Osteoblast (primary cell): ENCODE results near the gene DNAH10. TPM values are rescaled to one million over a fixed set of nuclear protein-coding genes. Genes with fewer than 3 reads are reported as not detected.

Experiments
- DNase-seq: peaks from one replicate; pipeline ENCODE4 v3.0.0; 2011; ENCODE audit warnings: low spot score, mixed read lengths; ENCODE audit not compliant: insufficient read length; ENCODE audit errors: missing footprints
- H2AFZ ChIP-seq: 2 replicates; pipeline ENCODE4 v1.6.0; 2011; ENCODE audit warnings: mild to moderate bottlenecking, low read length
- H3K27ac ChIP-seq: 2 replicates; pipeline ENCODE4 v1.5.1; 2011; ENCODE audit warnings: mild to moderate bottlenecking, low read depth, low read length, moderate library complexity
- H3K27me3 ChIP-seq: 2 replicates; pipeline ENCODE4 v1.6.0; 2012; ENCODE audit warnings: mild to moderate bottlenecking, control low read depth, inconsistent platforms, low read length, moderate library complexity; ENCODE audit not compliant: insufficient read depth
- H3K36me3 ChIP-seq: 2 replicates; pipeline ENCODE4 v1.5.1; 2011; ENCODE audit warnings: mild to moderate bottlenecking, low read length, control low read depth, moderate library complexity; ENCODE audit not compliant: insufficient read depth
- H3K4me1 ChIP-seq: 2 replicates; pipeline ENCODE4 v1.5.1; 2011; ENCODE audit warnings: mild to moderate bottlenecking, low read length, control low read depth, moderate library complexity; ENCODE audit not compliant: insufficient read depth
- H3K4me2 ChIP-seq: 2 replicates; pipeline ENCODE4 v1.6.0; 2011; ENCODE audit warnings: mild to moderate bottlenecking, low read length; ENCODE audit not compliant: insufficient read depth
- H3K4me3 ChIP-seq: fragments of 200-600 bp; sonication (generic); 3 replicates; pipeline ENCODE4 v1.5.1; 2012; ENCODE audit warnings: mild to moderate bottlenecking, low read length, inconsistent platforms; ENCODE audit not compliant: insufficient read depth
- H3K79me2 ChIP-seq: 2 replicates; pipeline ENCODE4 v1.6.0; 2012; ENCODE audit warnings: mild to moderate bottlenecking, low read length, control low read depth, inconsistent platforms; ENCODE audit not compliant: insufficient read depth
- H3K9me3 ChIP-seq: 2 replicates; pipeline ENCODE4 v1.5.1; 2011; ENCODE audit warnings: low read depth, low read length, control low read depth
- H4K20me1 ChIP-seq: 2 replicates; pipeline ENCODE4 v1.6.0; 2012; ENCODE audit warnings: mild to moderate bottlenecking, low read length, control low read depth; ENCODE audit not compliant: insufficient read depth
- total RNA-seq: library from RNA; depleted of rRNA; stranded (reverse); fragments of >200 nt; gene quantifications from 2 replicates; pipeline ENCODE4 v1.2.3, GENCODE V29; 2012
- TF ChIP-seq, protein P1 (sequence below): IDR thresholded peaks from 2 replicates; pipeline ENCODE4 v1.5.1; 2011; ENCODE audit warnings: mild to moderate bottlenecking, low read depth, low read length, moderate library complexity; ENCODE audit errors: extremely low read depth

The DNAH10 gene
- total RNA-seq, 1 donor: 0.72 TPM

DNA sequence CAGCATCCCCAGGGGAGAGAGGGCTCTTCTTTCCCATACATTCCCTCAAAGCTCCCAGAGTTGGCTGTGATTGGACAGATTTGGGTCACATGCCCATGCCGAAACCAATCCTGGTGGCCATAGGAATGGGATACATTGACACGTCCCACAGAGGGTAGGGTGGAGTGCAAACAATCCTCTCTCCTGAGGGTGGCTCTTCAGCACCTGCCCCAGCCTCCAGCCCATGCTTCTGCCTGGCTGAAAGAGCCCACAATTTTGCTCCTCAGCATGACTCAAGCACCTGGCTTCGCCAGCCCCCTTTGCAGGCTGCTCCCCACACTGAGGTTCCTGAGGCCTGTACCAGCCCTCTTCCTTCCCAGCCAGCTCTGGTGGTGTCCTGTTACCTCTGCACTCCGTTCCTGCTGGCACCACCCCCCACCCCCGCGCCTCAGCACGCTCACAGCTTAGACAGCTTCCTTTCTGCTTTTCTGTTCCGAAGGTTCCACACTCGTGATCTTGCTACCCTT lies 138.8 kb downstream of the DNAH10 start:
- Histone ChIP-seq H3K36me3 (no peaks in the 10 kb centered on the region), H3K4me1 (peaks cover 11% of the 10 kb centered on the region), H2AFZ (no peak overlapping the region), H3K9me3 (no peaks in the 10 kb centered on the region), H4K20me1 (no peaks in the 10 kb centered on the region), H3K27ac (no peak overlapping the region), H3K79me2 (no peaks in the 10 kb centered on the region), H3K4me2 (no peak overlapping the region), H3K27me3 (no peaks in the 10 kb centered on the region), H3K4me3 (no peak overlapping the region)
- DNase-seq: no peak
- TF ChIP-seq, protein P1, sequence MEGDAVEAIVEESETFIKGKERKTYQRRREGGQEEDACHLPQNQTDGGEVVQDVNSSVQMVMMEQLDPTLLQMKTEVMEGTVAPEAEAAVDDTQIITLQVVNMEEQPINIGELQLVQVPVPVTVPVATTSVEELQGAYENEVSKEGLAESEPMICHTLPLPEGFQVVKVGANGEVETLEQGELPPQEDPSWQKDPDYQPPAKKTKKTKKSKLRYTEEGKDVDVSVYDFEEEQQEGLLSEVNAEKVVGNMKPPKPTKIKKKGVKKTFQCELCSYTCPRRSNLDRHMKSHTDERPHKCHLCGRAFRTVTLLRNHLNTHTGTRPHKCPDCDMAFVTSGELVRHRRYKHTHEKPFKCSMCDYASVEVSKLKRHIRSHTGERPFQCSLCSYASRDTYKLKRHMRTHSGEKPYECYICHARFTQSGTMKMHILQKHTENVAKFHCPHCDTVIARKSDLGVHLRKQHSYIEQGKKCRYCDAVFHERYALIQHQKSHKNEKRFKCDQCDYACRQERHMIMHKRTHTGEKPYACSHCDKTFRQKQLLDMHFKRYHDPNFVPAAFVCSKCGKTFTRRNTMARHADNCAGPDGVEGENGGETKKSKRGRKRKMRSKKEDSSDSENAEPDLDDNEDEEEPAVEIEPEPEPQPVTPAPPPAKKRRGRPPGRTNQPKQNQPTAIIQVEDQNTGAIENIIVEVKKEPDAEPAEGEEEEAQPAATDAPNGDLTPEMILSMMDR: no peak

DNA sequence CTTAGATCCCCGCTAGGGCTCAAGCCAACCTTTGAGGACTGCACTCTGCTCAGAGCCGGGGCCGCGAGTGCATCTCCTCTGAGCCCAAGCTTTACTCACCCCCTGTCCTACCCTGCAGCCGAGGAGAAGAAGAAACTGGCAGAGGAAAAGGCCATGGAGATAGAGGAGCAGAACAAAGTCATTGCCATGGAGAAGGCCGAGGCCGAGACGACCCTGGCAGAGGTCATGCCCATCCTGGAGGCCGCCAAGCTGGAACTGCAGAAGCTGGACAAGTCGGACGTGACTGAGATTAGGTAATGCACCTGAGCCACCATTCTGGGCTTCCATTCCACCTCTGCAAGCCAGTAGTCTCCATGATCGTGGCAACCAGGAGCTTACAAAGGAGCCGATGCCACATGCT lies 140.7 kb downstream of the DNAH10 start:
- Histone ChIP-seq H3K4me2 (no peak overlapping the region), H2AFZ (no peak overlapping the region), H3K27ac (no peak overlapping the region), H3K4me1 (peaks cover 3% of the 10 kb centered on the region), H4K20me1 (no peaks in the 10 kb centered on the region), H3K27me3 (no peaks in the 10 kb centered on the region), H3K36me3 (no peaks in the 10 kb centered on the region), H3K79me2 (no peaks in the 10 kb centered on the region), H3K9me3 (no peaks in the 10 kb centered on the region), H3K4me3 (no peak overlapping the region)
- TF ChIP-seq, protein P1: no peak
- no peak for DNase-seq

DNA sequence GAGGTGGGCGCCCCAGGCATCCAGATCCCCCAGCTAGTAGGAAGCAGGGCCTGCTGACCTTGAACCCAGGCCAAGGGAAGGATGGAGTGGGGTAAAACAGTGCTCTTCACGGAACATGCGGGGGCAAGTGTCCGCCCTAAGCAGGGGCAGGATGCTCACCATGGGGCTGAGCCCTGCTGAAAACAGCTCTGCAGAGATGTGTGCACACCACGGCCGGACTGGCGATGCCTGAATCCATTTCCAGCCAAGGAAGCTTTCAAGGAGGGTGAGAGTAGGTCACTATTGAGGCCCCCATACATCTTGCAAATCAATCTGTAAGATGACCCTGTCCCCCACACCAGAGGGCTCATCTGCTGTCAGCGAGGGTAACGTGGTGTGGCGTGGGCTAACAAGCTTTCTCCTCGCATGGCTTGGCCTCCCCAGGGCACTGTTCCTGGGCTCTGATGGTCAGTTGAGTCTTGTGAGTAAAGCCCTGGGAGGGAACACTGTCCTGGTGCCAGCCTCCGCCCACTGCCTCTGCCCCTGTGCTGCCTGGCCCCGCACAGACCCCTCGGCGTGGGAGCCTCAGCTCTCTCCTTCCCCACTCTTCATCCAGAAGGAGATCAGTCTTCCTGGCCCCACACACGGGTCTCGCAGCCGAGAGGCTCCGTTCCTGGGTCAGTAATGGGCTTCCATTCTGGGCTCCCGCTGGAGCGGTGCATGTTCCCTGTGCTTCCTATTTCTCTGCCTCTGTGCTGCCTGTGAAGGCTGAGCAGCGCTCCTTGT lies 141.4 kb downstream of the DNAH10 start:
- Histone ChIP-seq H3K79me2 (no peaks in the 10 kb centered on the region), H3K36me3 (no peaks in the 10 kb centered on the region), H3K27ac (no peak overlapping the region), H2AFZ (no peak overlapping the region), H3K4me3 (no peak overlapping the region), H3K4me1 (peaks cover 3% of the 10 kb centered on the region), H4K20me1 (no peaks in the 10 kb centered on the region), H3K4me2 (no peak overlapping the region), H3K9me3 (no peaks in the 10 kb centered on the region), H3K27me3 (no peaks in the 10 kb centered on the region)
- TF ChIP-seq, protein P1: no peak
- no peak for DNase-seq

DNA sequence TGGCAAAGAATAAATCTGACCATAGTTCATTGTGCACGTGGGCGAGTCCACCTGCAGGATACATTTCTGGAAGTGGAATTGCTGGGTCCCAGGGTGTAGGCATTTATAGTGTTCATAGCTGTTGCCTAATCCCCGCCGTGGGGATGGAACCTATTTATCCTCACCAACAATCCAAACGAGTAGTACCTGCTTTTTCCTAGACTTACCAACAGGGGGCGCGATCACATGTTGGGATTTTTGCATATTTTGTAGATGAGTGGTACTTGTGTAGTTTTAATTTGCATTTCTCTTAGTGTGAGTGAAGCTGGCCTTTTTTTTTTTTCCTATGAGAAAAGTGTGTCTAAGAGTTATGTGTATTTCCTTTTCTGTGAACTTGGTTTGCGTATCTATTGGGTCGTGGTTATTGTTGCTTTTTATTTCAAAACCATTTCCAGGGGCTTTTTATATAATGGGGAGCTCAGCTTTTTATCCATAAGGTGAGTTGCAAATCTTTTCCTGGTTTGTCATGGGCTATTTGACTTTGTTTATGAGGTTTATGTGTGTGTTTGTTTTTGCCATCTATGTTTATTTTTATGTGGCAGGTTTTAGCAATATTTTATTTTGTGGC lies 143.3 kb downstream of the DNAH10 start:
- H3K27ac ChIP-seq: no peak overlapping the region
- peak; percentile 96 for DNase-seq
- H3K36me3 ChIP-seq: no peaks in the 10 kb centered on the region
- H4K20me1 ChIP-seq: no peaks in the 10 kb centered on the region
- TF ChIP-seq, protein P1: peak; percentile 88
- no peak overlapping the region for H2AFZ ChIP-seq
- H3K4me1 ChIP-seq: peaks cover 3% of the 10 kb centered on the region
- no peaks in the 10 kb centered on the region for H3K9me3 ChIP-seq
- no peaks in the 10 kb centered on the region for H3K27me3 ChIP-seq
- H3K79me2 ChIP-seq: no peaks in the 10 kb centered on the region
- no peak overlapping the region for H3K4me3 ChIP-seq
- H3K4me2 ChIP-seq: peak overlapping the region; percentile 26
